Head of caudate nucleus (tissue), 42 donors: ENCODE data around the gene UVRAG.
"Not testable (repeated sequence)": the region's sequence is repeated elsewhere in the genome, so short reads cannot be mapped to it uniquely, and the experiment has no call there.

Experiments
- DNase-seq, 42 donors: peaks; one replicate each; pipeline versions ENCODE4 v3.0.0 to v3.0.0-alpha.2; 2020 to 2021; ENCODE audit warnings: mixed read lengths in 7 of 42
- intact Hi-C: fragments of 100-400 bp; cut with DNase I; formaldehyde crosslinking; loops from one replicate; pipeline ENCODE4 v1.15.0; 2022

UVRAG gene

DNA sequence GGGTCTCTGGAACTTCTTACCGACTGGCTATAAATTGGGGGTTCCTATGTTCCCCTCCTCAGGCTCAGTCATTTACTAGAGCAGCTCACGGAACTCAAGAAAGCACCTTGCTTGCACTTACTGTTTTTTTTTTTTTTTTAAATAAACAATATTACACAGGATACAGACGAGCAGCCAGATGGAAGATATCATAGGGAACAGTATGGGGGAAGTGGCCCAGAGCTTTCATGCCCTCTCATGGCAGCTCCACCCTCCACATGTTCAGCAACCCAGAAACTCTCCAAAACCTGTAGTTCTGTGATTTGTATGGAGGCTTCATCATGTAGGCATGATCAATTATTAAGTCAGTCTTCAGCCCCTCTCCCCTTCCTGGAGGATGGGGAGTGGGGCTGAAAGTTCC is 7.5 kb downstream of the UVRAG start:
- no peak for DNase-seq
- intact Hi-C loops = no loop called here

DNA sequence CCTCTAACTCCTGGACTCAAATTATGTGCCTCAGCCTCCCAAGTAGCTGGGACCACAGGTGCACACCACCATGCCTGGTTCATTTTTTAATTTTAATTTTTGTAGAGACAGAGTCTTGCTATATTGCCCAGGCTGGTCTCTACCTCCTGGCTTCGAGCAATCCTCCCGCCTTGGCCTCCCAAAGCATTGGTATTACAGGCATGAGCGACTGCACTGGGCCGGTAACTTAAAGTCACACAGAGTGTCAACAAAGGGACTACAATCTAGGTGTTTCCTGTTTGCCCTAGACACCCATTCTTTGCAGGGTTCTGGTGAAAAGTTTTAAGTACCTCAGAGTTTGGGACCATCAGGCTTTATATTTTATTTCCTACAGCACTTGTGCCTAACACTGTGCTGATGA is 8.4 kb downstream of the UVRAG start:
- DNase-seq = no peak
- intact Hi-C loops = no loop called here

GRCh38 chr11:75823946-75824345 is 8.9 kb downstream of the UVRAG start:
- intact Hi-C loops = no loop called here

DNA sequence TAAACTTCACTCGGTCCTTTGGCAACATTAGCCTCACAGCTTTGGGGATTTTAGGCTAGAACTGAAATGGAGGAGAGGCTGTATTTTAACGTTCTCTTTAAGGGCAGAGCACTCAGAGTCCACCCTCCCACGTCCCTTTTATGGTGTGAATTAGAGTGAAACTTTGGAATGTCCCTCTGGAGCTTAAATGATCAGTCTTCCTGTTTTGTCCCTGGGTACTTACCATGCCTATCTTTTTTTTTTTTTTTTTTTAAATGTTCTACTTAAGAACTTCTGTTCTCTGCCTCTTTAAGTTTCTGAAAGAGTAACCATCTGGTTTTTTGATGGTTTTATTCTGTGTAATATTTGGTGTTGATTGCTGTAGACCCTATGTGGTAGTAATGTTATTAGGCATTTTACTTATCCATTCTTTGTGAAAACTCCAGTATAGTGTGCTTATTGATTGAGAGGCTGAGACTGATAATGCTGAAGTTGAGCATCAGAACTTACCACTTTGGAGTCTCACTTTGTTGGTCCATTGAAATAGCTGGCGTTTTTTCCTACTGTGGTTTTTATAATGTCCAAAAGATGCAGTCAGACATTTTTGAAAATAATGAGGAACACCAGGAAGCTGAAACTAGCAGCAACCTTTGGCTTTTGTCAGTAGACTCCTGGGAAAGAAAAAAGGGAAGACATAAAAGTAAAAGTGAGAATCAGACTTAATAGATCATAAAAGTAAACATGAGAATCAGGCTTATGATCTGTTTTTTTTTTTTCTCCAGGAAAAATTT is 11.6 kb downstream of the UVRAG start:
- DNase-seq = no peak
- intact Hi-C loops = no loop called here

More at GRCh38 chr11:75823946-75824345, 8.9 kb downstream of the UVRAG start:
- DNase-seq = no peak

DNA sequence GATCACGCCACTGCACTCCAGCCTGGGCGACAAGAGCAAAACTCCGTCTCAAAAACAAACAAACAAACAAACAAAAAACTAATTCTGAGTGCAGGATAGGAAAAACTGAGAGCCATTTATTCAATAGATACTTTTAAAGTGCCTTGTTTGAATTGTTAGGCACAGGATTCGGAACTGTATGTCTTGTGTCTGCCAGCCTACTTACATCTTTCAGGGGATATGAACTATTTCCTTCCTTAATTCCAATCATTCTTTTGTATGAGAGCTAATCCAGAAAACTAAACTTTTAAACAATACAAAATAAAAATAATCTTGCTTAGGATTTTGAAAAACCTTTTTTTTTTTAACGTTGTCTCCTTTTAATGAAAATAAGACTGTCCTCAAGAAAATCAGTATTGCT is 12.6 kb downstream of the UVRAG start:
- intact Hi-C loops = no loop called here
- no peak for DNase-seq

GRCh38 chr11:75831915-75832502 is 17.0 kb downstream of the UVRAG start:
- intact Hi-C loops = no loop called here
- no peak for DNase-seq

DNA sequence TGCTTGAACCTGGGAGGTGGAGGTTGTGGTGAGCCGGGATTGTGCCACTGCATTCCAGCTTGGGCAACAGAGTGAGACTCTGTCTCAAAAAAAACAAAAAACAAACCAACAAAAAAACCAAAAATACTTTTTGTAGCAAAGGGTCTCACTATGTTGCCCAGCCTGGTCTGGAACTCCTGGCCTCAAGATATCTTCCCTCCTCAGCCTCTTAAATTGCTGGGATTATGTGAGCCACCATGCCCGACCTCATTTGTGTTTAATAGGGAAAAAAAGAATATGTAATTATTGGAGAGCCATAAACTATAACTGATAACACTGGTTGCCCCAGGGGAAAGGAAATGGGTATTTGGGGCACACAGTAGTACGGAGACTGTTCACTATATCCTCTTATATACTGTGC is 19.7 kb downstream of the UVRAG start:
- no peak for DNase-seq
- intact Hi-C loops = no loop called here

DNA sequence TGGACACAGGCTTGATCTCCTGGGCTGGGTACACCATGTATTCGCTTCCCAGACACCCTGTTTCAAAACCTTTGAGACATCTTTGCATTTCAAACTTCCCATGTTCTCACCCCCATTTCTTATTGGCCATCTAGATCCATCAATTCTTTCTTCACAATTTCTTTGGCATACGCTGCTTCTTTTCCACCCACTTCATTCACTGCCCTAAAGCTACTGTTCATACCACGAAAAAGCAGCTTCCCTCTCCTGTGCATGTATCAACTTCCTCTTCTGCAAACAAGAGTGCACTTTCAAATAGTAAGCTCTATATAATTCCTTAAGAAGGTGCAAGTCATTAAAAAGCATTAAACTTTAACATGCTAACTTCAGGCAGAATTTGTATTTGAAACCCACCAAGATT is 21.4 kb downstream of the UVRAG start:
- no peak for DNase-seq
- intact Hi-C loops = no loop called here

GRCh38 chr11:75839851-75840250 is 24.8 kb downstream of the UVRAG start:
- intact Hi-C loops = no loop called here
- no peak for DNase-seq

GRCh38 chr11:75840522-75840921 is 25.5 kb downstream of the UVRAG start:
- no peak for DNase-seq
- intact Hi-C loops = no loop called here

DNA sequence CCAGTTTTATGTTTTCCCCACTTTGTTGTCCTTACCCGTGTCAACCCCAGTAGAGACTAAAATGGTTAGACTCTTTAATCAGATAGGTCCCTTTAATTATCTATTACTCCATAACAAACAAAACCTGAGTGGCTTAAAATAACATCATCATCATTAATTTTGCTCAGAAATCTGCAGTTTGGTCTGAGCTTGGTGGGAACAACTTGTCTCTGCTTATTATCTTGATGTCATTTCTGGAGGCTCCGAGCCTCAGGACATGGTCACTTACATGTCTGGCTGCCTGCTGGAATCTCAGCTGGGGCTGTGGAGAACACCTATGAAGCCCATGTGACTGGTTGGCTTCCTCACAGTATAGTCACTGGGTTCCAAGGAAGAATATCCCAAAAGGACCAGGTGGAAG is 26.7 kb downstream of the UVRAG start:
- intact Hi-C loops = no loop called here
- no peak for DNase-seq

GRCh38 chr11:75845324-75845723 is 30.3 kb downstream of the UVRAG start:
- DNase-seq = no peak
- intact Hi-C loops = no loop called here

GRCh38 chr11:75849894-75850293 is 34.9 kb downstream of the UVRAG start:
- no peak for DNase-seq
- intact Hi-C loops = no loop called here

DNA sequence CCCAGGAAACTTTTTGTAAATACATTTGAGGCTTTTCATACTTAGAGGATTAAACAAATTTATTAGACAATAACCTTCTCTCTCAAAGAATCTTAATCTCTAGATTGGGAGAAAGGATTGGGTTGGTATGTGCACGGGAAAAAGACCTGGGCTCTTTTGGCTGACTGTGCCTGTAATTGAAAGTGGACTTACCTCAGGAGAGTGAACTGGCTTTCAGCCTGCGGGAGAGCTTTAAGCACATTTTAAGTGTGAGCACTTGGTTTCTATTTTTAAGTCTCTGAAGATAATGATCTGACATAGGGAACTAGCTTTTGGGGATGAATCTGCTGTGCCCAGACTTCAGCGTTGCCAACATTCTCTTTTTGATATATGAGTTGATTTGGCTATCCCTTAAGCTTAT is 35.8 kb downstream of the UVRAG start:
- no peak for DNase-seq

GRCh38 chr11:75851203-75851602 is 36.2 kb downstream of the UVRAG start:
- intact Hi-C loops = no loop called here
- no peak for DNase-seq

More for the DNA sequence above, 35.8 kb downstream of the UVRAG start:
- intact Hi-C loops = no loop called here

DNA sequence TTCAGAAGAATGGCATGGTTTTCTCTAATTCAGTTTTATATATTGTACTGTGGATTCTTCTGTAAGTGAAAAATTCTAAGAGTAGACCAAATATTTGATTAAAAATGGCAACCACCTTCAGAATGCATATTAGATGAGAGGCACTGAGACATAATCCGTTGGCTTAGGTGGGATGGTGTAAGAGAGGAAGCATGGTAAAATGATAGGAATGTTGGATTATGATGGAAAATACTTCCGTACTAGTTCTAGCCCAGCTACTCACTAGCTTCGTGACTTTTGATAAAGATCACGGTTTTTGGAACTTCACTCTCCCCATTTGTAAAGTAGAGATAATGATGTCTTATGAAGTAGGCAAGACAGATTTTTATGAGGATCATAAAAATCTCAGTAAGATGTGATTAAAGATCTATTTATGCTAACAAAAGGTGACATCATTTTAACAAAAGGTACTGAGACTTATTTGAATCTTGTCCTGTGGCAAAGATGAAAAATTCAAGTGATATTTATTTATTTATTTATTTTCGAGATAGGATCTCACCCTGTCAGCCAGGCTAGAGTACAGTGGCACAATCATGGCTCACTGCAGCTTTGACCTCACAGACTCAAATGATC is 37.5 kb downstream of the UVRAG start:
- intact Hi-C loops = no loop called here

GRCh38 chr11:75853563-75853962 is 38.6 kb downstream of the UVRAG start:
- DNase-seq, intact Hi-C loops: not testable (repeated sequence)

More for the DNA sequence above, 37.5 kb downstream of the UVRAG start:
- DNase-seq = peak in 2 of 42 donors; percentile 14 to 41

DNA sequence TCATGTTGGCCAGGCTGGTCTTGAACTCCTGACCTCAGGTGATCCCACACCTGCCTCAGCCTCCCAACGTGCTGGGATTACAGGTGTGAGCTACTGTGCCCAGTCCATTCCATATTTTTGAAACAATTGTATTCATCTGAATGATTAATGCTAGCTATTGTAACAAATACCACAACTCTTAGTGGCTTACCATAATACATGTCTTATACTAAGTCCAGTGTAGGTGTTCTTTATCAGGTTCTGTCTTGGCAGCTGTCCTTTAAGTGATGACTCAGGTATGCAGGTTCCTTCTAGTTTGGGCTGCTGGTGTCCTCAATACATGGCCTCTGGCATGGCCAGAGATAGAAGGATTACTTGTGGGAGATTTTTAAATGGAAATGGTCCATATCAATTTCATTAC is 39.0 kb downstream of the UVRAG start:
- DNase-seq = no peak
- intact Hi-C loops = no loop called here

DNA sequence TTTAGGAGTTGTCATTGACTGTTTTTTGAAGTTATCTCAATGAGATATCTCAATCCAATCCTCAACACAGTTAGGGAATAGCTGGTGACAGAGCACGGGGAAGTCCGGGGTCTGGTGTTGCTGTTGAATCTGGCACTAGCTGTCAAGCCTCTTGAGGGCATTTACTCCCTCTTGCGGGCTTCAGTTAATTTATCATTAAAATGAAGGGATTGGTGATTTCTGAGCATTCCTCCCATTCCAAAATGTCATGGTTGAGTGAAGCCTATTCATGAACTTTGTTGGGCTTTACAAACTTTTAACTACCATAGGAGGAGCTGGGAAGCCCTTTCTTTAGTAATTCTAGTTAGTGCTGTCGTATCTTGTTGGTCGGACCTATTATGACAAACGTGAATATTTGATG is 40.2 kb downstream of the UVRAG start:
- intact Hi-C loops = no loop called here
- no peak for DNase-seq

GRCh38 chr11:75856912-75857311 is 41.9 kb downstream of the UVRAG start:
- intact Hi-C loops = no loop called here
- no peak for DNase-seq

DNA sequence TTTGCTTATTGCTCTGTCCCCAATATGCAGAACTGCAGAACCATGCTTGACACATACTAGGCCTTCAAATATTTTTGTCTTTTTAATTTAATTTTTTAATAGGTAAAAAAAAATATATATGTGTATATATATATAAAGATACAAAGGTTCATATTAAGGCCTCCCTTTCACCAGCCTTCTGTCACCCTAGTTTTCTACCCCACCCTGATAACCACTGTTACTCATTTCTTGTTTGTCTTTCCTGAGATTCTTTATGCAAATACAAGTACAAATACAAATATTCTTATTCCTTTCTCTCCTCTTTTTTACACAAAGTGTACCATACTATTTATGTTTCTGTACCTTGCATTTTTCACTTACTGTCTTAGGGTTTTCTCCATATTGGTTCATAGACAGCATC is 43.0 kb downstream of the UVRAG start:
- no peak for DNase-seq
- intact Hi-C loops = no loop called here
